SK-N-SH (cell line): ENCODE measurements around the gene ERN1. TPM values are rescaled to one million over a fixed set of nuclear protein-coding genes. Genes with fewer than 3 reads are reported as not detected.
A peak's percentile ranks its signal among the peaks of the same experiment; 100 is the strongest.

Experiments used
- CTCF ChIA-PET: fragments of 300-600, 350-600 bp; formaldehyde crosslinking; extraction: SDS; loops from one replicate; lab custom pipeline; 2021; lab: Yijun Ruan, JAX
- POLR2A ChIA-PET: fragments of 350-600 bp; sonication (Branson Sonifier 250); formaldehyde crosslinking; extraction: SDS; loops from one replicate; lab custom pipeline; 2020; ENCODE audit warnings: antibody characterized with exemption, inconsistent platforms; lab: Yijun Ruan, JAX
- DNase-seq: peaks from one replicate; pipeline ENCODE4 v3.0.0; 2012
- H2AFZ ChIP-seq: fragments of 200-600 bp; sonication (generic); 2 replicates; pipeline ENCODE4 v1.8.1; 2016; ENCODE audit warnings: antibody characterized with exemption, mild to moderate bottlenecking, low read depth
- H3F3A ChIP-seq: fragments of 200-600 bp; sonication (generic); replicated peaks from 2 replicates; pipeline ENCODE3; 2016; ENCODE audit warnings: antibody characterized with exemption, mild to moderate bottlenecking; ENCODE audit not compliant: insufficient read depth
- H3K27ac ChIP-seq, 2 experiments: fragments of 200-500 bp in 1 of 2; fragments of 200-600 bp in 1 of 2; sonication (Bioruptor generic) in 1 of 2; sonication (generic), shearing (Covaris generic) in 1 of 2; 2 replicates each; pipeline versions ENCODE4 v1.5.1 to v1.6.1; 2014 to 2016; ENCODE audit warnings: low read depth in 2 of 2, inconsistent platforms in 1 of 2, low read length in 1 of 2, mild to moderate bottlenecking in 1 of 2, mixed read lengths in 1 of 2
- H3K27me3 ChIP-seq: fragments of 200-600 bp; sonication (generic), shearing (Covaris generic); 2 replicates; pipeline ENCODE4 v1.6.1; 2016; ENCODE audit warnings: mixed run types; ENCODE audit not compliant: insufficient read depth
- H3K36me3 ChIP-seq, 2 experiments: fragments of 200-500 bp in 1 of 2; fragments of 200-600 bp in 1 of 2; sonication (Bioruptor generic) in 1 of 2; sonication (generic) in 1 of 2; replicated peaks in 1 of 2; 2 replicates each; pipeline versions ENCODE3 to v1.5.1; 2014 to 2016; ENCODE audit warnings: low read length in 1 of 2, mild to moderate bottlenecking in 1 of 2; ENCODE audit not compliant: insufficient read depth in 2 of 2, control insufficient read depth in 1 of 2
- H3K4me1 ChIP-seq, 2 experiments: fragments of 200-500 bp in 1 of 2; fragments of 200-600 bp in 1 of 2; sonication (Bioruptor generic) in 1 of 2; sonication (generic), shearing (Covaris generic) in 1 of 2; 2 replicates each; pipeline versions ENCODE4 v1.5.1 to v1.6.1; 2014 to 2016; ENCODE audit warnings: low read depth in 1 of 2, low read length in 1 of 2, mixed run types in 1 of 2; ENCODE audit not compliant: insufficient read depth in 2 of 2, control insufficient read depth in 1 of 2
- H3K4me2 ChIP-seq: fragments of 200-600 bp; sonication (generic), shearing (Covaris generic); 2 replicates; pipeline ENCODE4 v1.6.1; 2017; ENCODE audit warnings: mixed run types
- H3K4me3 ChIP-seq, 2 experiments: fragments of 200-500 bp in 1 of 2; fragments of 200-600 bp in 1 of 2; sonication (Bioruptor generic) in 1 of 2; sonication (generic), shearing (Covaris generic) in 1 of 2; 2 replicates each; pipeline versions ENCODE4 v1.5.1 to v1.8.1; 2014 to 2016; ENCODE audit warnings: low read depth in 2 of 2, inconsistent platforms in 1 of 2, low read length in 1 of 2, mild to moderate bottlenecking in 1 of 2, mixed read lengths in 1 of 2, moderate library complexity in 1 of 2
- H3K79me2 ChIP-seq: fragments of 200-600 bp; sonication (generic); 2 replicates; pipeline ENCODE4 v1.8.1; 2017; ENCODE audit warnings: mild to moderate bottlenecking; ENCODE audit not compliant: insufficient read depth
- H3K9ac ChIP-seq: fragments of 200-600 bp; sonication (generic); 2 replicates; pipeline ENCODE4 v1.6.1; 2017; ENCODE audit warnings: mixed run types
- H3K9me2 ChIP-seq: fragments of 200-600 bp; sonication (generic); 2 replicates; pipeline ENCODE4 v1.6.1; 2017; ENCODE audit warnings: mixed run types
- H3K9me3 ChIP-seq: fragments of 200-600 bp; sonication (generic); 2 replicates; pipeline ENCODE4 v1.6.1; 2017; ENCODE audit warnings: mixed run types, mild to moderate bottlenecking, moderate library complexity
- H4K20me1 ChIP-seq: fragments of 200-600 bp; sonication (generic); 2 replicates; pipeline ENCODE4 v1.6.1; 2017; ENCODE audit warnings: mild to moderate bottlenecking, mixed run types; ENCODE audit not compliant: insufficient read depth
- FOSL2 ChIP-seq: IDR thresholded peaks from 2 replicates; pipeline ENCODE4 v1.4.0; 2012; ENCODE audit warnings: low read depth, mild to moderate bottlenecking, moderate library complexity, borderline replicate concordance
- FOXJ3 ChIP-seq: sonication (generic); formaldehyde crosslinking; IDR thresholded peaks from 2 replicates; pipeline ENCODE4 v1.5.1; 2020; ENCODE audit warnings: mild to moderate bottlenecking, missing genetic modification reagents
- IRF3 ChIP-seq: fragments of 150-350 bp; IDR thresholded peaks from 2 replicates; pipeline ENCODE4 v1.6.1; 2016; ENCODE audit warnings: mild to moderate bottlenecking, low read depth, low read length
- JUND ChIP-seq: IDR thresholded peaks from 2 replicates; pipeline ENCODE4 v1.4.0; 2012
- MEF2A ChIP-seq: IDR thresholded peaks from 2 replicates; pipeline ENCODE4 v1.4.0; 2012; ENCODE audit warnings: low read depth, borderline replicate concordance
- MXI1 ChIP-seq: IDR thresholded peaks from 2 replicates; pipeline ENCODE4 v1.6.1; 2012; ENCODE audit warnings: mild to moderate bottlenecking, low read depth, low read length, improper control_type of control experiment
- NFIC ChIP-seq: IDR thresholded peaks from 2 replicates; pipeline ENCODE4 v1.4.0; 2012; ENCODE audit warnings: borderline replicate concordance
- NRF1 ChIP-seq: IDR thresholded peaks from 2 replicates; pipeline ENCODE4 v1.6.1; 2012; ENCODE audit warnings: low read depth, mild to moderate bottlenecking, low read length
- RAD21 ChIP-seq: IDR thresholded peaks from 2 replicates; pipeline ENCODE4 v1.6.1; 2012; ENCODE audit warnings: mild to moderate bottlenecking, low read length
- RFX5 ChIP-seq: IDR thresholded peaks from 2 replicates; pipeline ENCODE4 v1.6.1; 2012; ENCODE audit warnings: mild to moderate bottlenecking, improper control_type of control experiment, low read length
- SIN3A ChIP-seq: IDR thresholded peaks from 2 replicates; pipeline ENCODE4 v1.6.1; 2012; ENCODE audit warnings: low read depth, mild to moderate bottlenecking, low read length, moderate library complexity, borderline replicate concordance
- SMC3 ChIP-seq: IDR thresholded peaks from 2 replicates; pipeline ENCODE4 v1.6.1; 2012; ENCODE audit warnings: low read depth, low read length, improper control_type of control experiment
- TCF12 ChIP-seq: IDR thresholded peaks from 2 replicates; pipeline ENCODE4 v1.4.0; 2012
- USF2 ChIP-seq: fragments of 150-350 bp; IDR thresholded peaks from 2 replicates; pipeline ENCODE4 v1.6.1; 2017; ENCODE audit warnings: antibody characterized with exemption, low read length, low read depth, borderline replicate concordance
- YY1 ChIP-seq: IDR thresholded peaks from 2 replicates; pipeline ENCODE4 v1.4.0; 2012; ENCODE audit warnings: low read depth, mild to moderate bottlenecking
- ZBTB33 ChIP-seq: IDR thresholded peaks from 2 replicates; pipeline ENCODE4 v1.4.0; 2012; ENCODE audit warnings: low read depth, borderline replicate concordance
- WGBS: methylation state at CpG from one replicate; pipeline ENCODE4 v1.1.6; 2017; ENCODE audit warnings: low lambda C conversion rate; 5-methylcytosine and 5-hydroxymethylcytosine counted together
- polyA plus RNA-seq, 3 experiments: library from polyadenylated mRNA; depleted of rRNA; stranded (reverse); fragments of >200 nt; gene quantifications; 2 replicates each; pipeline ENCODE4 v1.2.3, GENCODE V29; 2012

Gene ERN1
- polyA plus RNA-seq, 1 of the 3 experiments (the other 2 are of a cell fraction), result 7.3 TPM

GRCh38 chr17:63998050-63998720 lies 131.8 kb downstream of the ERN1 start, which contains the start of gene PRR29:
Gene PRR29, plus strand, starts transcription at chr17:63998351. Its CDS starts 14 bp downstream, at chr17:63998365.
- peak; percentile 72; the same call in 1 of the 2 replicates for TF ChIP-seq SIN3A
- TF ChIP-seq MEF2A, result no peak
- no peak for TF ChIP-seq USF2
- no peak for TF ChIP-seq SMC3
- no peak for TF ChIP-seq FOXJ3 (CRISPR knock-in tag)
- 0 out of 2 replicates have a peak, but pooled peaks have one; percentile 65 for TF ChIP-seq YY1
- no peak for TF ChIP-seq ZBTB33
- peak; percentile 90 for TF ChIP-seq MXI1
- no peak for TF ChIP-seq TCF12
- no peak for TF ChIP-seq RAD21
- TF ChIP-seq RFX5, result no peak
- TF ChIP-seq FOSL2, result no peak
- TF ChIP-seq JUND, result no peak
- TF ChIP-seq NFIC, result no peak
- peak; percentile 93 for TF ChIP-seq NRF1
- TF ChIP-seq IRF3, result no peak
- no peaks in the 10 kb centered on the region for H3K79me2 ChIP-seq
- CTCF ChIA-PET, result interaction anchor here (0.6 to 9.5 kb wide), 11 partner anchors 9 to 420 kb away, joined by 3 to 61 read pairs (median 6); partner anchors contain the start of gene GH1
- peak; percentile 100 for DNase-seq
- H3K9me3 ChIP-seq, result no peaks in the 10 kb centered on the region
- H4K20me1 ChIP-seq, result no peaks in the 10 kb centered on the region
- peak within 1 kb of the TSS in 1 of 2 experiments; percentile 50; a peak in 1 of 4 replicates for H3K27ac ChIP-seq
- H3K27me3 ChIP-seq, result peaks cover 23% of the 10 kb centered on the region
- no peaks in the 10 kb centered on the region for H3F3A ChIP-seq
- H3K9me2 ChIP-seq, result no peaks in the 10 kb centered on the region
- H3K36me3 ChIP-seq, result no peaks in the 10 kb centered on the region
- peak within 1 kb of the TSS; percentile 68 for H3K9ac ChIP-seq
- WGBS, result 4% methylated on average over 43 of the region's 43 CpGs
- POLR2A ChIA-PET, result no interaction called here
- H3K4me3 ChIP-seq, result peak within 1 kb of the TSS; percentile 71 to 94
- H3K4me1 ChIP-seq, result peaks cover 0 to 13% of the 10 kb centered on the region in 2 experiments; a peak in 2 of 4 replicates
- peak within 1 kb of the TSS; percentile 93 for H2AFZ ChIP-seq
- H3K4me2 ChIP-seq, result peak within 1 kb of the TSS; percentile 98
